ENCODE data around the gene LIG3. TPM values are rescaled to one million over a fixed set of nuclear protein-coding genes. Genes with fewer than 3 reads are reported as not detected.

LIG3 gene
- total RNA-seq, 4 donors from 2014 or later, result 16.9 to 25.4 (median 21.5) TPM

- Histone ChIP-seq H3K27ac (no peak overlapping the region), H3K4me3 (no peak overlapping the region), H3K27me3 (no peaks in the 10 kb centered on the region), H3K9me3 (no peaks in the 10 kb centered on the region), H3K4me1 (peaks cover 6 to 9% of the 10 kb centered on the region in 2 donors), H3K36me3 (peaks cover 0 to 66% of the 10 kb centered on the region in 2 donors)
- in situ Hi-C loops (cut with MboI; ENCODE audit: low sequenced_read_pairs in 4 of 4) (loop anchor here in 1 of 4 donors (10.0 kb wide), 1 partner anchor 93 kb away; no protein-coding TSS in a partner anchor), intact Hi-C loops (cut with DNase I; ENCODE audit: low total_unique reads) (no loop called here)
- no peak for TF ChIP-seq CTCF (IDR thresholded peaks at IDR 0.05 in 4 of 5, conservative IDR thresholded peaks at IDR 0.05 in 1 of 5)
- no peak for TF ChIP-seq POLR2A (IDR thresholded peaks at IDR 0.05)
- ATAC-seq (no peak), DNase-seq (no peak)
Observed at GRCh38 chr17:35001549-35001948, 21.2 kb downstream of the LIG3 start.

GRCh38 chr17:35002876-35003551 is 22.7 kb downstream of the LIG3 start:
- Histone ChIP-seq H3K4me3 (no peak overlapping the region), H3K27ac (no peak overlapping the region), H3K36me3 (peaks cover 0 to 58% of the 10 kb centered on the region in 2 donors), H3K9me3 (no peaks in the 10 kb centered on the region), H3K4me1 (no peaks in the 10 kb centered on the region), H3K27me3 (no peaks in the 10 kb centered on the region)
- TF ChIP-seq POLR2A (IDR thresholded peaks at IDR 0.05) (no peak), CTCF (IDR thresholded peaks at IDR 0.05 in 4 of 5, conservative IDR thresholded peaks at IDR 0.05 in 1 of 5) (no peak)
- DNase-seq, result no peak
- intact Hi-C loops (cut with DNase I; ENCODE audit: low total_unique reads), result no loop called here
- in situ Hi-C loops (cut with MboI; ENCODE audit: low sequenced_read_pairs in 4 of 4), result loop anchor here in 1 of 4 donors (10.0 kb wide), 1 partner anchor 92 kb away; no protein-coding TSS in a partner anchor
- ATAC-seq, result no peak

GRCh38 chr17:35003778-35004177 is 23.5 kb downstream of the LIG3 start:
- Histone ChIP-seq H3K9me3 (no peaks in the 10 kb centered on the region), H3K27ac (no peak overlapping the region)
- in situ Hi-C loops (cut with MboI; ENCODE audit: low sequenced_read_pairs in 4 of 4), result loop anchor here in 1 of 4 donors (10.0 kb wide), 1 partner anchor 91 kb away; no protein-coding TSS in a partner anchor

GRCh38 chr17:35006345-35006744 is 26.0 kb downstream of the LIG3 start:
- in situ Hi-C loops (cut with MboI; ENCODE audit: low sequenced_read_pairs in 4 of 4) (loop anchor here in 1 of 4 donors (10.0 kb wide), 1 partner anchor 88 kb away; no protein-coding TSS in a partner anchor), intact Hi-C loops (cut with DNase I; ENCODE audit: low total_unique reads) (no loop called here)
- peaks cover 0 to 3% of the 10 kb centered on the region in 2 donors for H3K4me1 ChIP-seq
- no peak overlapping the region for H3K4me3 ChIP-seq
- DNase-seq (no peak), ATAC-seq (no peak)
- H3K36me3 ChIP-seq, result peaks cover 0 to 51% of the 10 kb centered on the region in 2 donors
- no peak for TF ChIP-seq POLR2A (IDR thresholded peaks at IDR 0.05)
- TF ChIP-seq CTCF (IDR thresholded peaks at IDR 0.05 in 4 of 5, conservative IDR thresholded peaks at IDR 0.05 in 1 of 5), result no peak
- no peaks in the 10 kb centered on the region for H3K27me3 ChIP-seq
- H3K27ac ChIP-seq, result no peak overlapping the region
- H3K9me3 ChIP-seq, result no peaks in the 10 kb centered on the region

More at GRCh38 chr17:35003778-35004177, 23.5 kb downstream of the LIG3 start:
- intact Hi-C loops (cut with DNase I; ENCODE audit: low total_unique reads), result no loop called here
- no peak for TF ChIP-seq CTCF (IDR thresholded peaks at IDR 0.05 in 4 of 5, conservative IDR thresholded peaks at IDR 0.05 in 1 of 5)
- TF ChIP-seq POLR2A (IDR thresholded peaks at IDR 0.05), result no peak
- Histone ChIP-seq H3K36me3 (peaks cover 0 to 55% of the 10 kb centered on the region in 2 donors), H3K27me3 (no peaks in the 10 kb centered on the region), H3K4me3 (no peak overlapping the region), H3K4me1 (no peaks in the 10 kb centered on the region)
- DNase-seq (no peak), ATAC-seq (no peak)

All from gastrocnemius medialis (tissue), 4 donors.